GM12872 (cell line): ENCODE results near the gene TRAF5.

Experiments
- TF ChIP-seq, protein P1 (sequence below): IDR thresholded peaks from 3 replicates; pipeline ENCODE4 v1.5.1; 2011; ENCODE audit warnings: low read depth, mild to moderate bottlenecking, low read length, moderate library complexity; ENCODE audit not compliant: insufficient read depth

TRAF5 gene

DNA sequence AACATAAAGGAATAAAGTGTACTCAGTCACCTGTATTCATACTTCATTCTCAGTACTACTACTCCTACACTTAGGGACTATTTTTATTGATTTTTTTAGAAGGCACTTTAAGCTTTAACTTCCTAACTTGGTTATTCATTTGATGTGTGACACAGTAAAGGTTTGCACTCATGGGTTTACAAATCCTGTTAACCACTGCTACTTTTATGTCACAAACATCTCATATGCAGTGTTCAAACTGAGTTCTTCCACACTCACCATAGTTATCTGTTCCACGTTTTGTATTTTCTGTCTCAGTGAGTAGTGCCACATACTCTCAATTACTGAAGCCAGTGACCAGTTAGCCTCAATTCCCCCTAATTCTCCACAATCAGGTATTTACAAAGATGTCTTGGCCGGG, 34.2 kb upstream of the TRAF5 start:
- TF ChIP-seq, protein P1, sequence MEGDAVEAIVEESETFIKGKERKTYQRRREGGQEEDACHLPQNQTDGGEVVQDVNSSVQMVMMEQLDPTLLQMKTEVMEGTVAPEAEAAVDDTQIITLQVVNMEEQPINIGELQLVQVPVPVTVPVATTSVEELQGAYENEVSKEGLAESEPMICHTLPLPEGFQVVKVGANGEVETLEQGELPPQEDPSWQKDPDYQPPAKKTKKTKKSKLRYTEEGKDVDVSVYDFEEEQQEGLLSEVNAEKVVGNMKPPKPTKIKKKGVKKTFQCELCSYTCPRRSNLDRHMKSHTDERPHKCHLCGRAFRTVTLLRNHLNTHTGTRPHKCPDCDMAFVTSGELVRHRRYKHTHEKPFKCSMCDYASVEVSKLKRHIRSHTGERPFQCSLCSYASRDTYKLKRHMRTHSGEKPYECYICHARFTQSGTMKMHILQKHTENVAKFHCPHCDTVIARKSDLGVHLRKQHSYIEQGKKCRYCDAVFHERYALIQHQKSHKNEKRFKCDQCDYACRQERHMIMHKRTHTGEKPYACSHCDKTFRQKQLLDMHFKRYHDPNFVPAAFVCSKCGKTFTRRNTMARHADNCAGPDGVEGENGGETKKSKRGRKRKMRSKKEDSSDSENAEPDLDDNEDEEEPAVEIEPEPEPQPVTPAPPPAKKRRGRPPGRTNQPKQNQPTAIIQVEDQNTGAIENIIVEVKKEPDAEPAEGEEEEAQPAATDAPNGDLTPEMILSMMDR = no peak

DNA sequence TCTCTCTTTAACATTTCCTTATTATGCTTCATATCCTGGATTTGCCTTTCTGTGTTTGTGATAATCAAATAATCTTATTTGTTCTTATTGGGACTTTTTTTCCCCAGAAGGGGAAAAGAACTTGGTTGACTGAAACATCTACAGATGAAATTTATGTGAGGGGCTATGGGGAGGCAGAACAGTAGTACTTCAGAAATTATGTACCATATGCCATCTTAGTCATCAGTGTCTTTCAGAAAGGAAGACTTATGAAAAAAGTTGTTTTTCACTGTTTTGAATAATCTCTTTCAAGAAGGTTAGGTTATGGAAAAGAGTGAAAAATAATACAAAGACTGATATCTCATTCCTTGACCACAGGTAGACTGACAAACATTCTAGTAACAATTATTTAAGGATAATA, 30.2 kb upstream of the TRAF5 start:
- TF ChIP-seq, protein P1 = no peak

DNA sequence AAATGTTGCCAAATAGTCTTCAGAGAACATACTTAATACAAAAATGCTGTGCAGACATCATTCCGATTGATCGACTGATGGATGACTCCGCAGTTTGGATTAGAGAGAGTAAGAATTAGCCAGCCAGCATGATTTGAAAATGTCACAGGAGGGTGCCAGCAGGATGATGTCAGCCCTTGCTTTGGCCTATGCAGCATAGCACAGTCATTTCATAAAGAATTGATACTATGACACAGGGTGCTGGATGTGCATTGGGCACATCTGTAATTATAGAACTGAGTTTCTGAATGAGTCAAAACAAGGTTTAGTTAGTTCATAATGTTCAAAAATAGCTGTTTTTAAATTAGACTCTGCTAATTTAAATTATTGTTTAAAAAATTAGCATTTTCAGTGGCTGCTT, 21.6 kb upstream of the TRAF5 start:
- TF ChIP-seq, protein P1 = no peak

DNA sequence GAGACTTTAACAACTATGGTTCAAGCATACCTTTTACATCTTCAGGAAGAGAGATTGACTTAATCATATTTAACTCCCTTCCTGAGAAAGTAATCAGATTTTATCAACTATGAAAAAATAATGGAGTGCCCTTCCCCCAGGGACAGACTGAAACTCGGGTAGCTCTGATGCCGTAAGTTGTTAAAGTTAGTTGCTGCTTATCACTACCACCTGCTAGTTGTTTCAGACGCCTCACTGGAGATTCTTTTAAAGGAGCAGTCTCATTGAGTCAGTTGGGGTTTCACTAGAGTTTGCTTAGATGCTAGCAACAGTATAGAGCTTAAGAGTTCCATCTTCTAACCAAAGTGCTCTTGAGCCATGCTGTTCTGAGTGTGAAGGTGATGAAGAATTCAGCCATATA, 17.0 kb upstream of the TRAF5 start:
- TF ChIP-seq, protein P1 = no peak

DNA sequence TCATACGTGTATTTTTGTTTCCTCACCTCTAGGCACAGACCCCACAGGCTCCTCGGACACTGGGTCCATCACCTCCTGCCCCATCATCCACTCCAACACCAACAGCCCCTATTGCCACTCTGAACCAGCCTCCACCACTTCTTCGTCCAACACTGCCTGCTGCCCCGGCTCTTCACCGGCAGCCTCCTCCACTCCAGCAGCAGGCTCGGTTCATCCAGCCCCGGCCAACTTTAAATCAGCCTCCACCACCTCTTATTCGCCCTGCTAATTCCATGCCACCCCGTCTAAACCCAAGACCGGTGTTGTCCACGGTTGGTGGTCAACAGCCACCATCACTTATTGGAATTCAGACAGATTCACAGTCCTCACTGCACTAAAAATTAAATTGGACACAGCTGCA, 13.2 kb upstream of the TRAF5 start:
- TF ChIP-seq, protein P1 = no peak

DNA sequence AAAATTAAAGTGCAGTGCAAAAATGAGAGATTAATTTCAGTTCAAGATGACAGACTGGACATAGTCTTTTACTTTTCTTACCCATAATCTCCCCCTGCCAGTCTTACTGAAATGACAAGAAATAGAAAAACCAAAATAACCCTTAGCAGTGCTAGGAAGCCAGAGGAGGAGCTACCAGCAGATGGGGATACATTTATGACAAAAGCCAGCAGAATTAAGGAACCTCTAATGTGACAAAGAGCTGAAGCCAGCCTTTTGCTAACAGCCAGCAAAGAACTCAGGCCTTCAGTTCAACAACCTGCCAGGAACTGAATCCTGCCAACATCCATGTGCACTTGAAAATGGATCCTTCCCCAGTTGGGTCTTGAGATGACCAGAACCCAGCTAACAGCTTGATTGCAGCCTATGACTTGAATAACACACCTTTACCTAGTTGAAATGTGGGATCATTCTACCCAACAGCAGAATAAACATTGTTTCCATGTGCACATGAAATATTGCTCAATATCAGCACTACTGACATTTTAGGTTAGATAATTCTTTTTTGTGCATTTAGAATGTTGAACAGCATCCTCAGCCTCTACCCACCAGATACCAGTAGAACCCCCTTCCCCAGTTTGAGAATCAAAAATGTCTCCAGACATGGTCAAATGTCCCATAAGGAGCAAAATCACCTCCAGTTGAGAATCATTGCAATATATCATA, 7.9 kb upstream of the TRAF5 start:
- TF ChIP-seq, protein P1 = no peak

DNA sequence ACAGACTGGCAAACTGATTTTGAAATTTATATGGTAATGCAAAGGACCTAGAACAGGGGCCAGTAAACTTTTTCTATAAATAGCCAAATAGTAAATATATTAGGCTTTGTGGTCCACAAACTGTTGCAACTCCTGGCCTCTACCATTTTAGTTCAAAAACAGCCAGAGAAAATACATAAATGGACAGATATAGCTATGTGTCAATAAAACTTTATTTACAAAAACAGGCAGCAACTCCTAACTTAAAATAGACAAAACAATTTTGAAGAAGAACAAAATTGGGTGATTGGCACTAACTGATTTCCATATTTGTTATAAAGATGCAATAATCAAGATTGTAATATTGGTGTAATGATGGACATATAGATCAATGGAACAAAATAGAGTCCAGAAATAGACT, 6.7 kb upstream of the TRAF5 start:
- TF ChIP-seq, protein P1 = no peak
